ENCODE measurements around the gene RCN1.

DNA sequence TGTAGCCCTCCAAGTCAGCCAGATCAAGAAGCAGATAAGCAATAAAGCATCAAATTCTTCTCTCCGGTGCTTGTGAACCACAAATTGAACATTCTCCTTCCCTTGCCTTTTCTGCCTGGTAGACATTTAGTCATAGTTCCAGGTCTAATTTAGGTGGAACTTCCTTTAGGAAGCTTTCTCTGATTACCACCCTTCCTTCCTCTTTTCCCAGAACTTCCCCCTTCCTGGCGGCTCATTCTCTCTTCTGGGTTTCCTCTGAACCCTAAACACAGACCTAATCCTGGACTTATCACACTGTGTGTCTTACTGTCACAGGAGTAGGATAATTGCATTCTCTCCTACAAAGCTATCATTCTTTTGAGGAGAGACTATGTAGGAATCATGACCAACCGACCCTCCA lies 61.9 kb downstream of the RCN1 start:
- TF ChIP-seq POLR2AphosphoS5 (IDR thresholded peaks at IDR 0.05; ENCODE audit: low read depth, low read length): no peak
- TF ChIP-seq, protein P1, sequence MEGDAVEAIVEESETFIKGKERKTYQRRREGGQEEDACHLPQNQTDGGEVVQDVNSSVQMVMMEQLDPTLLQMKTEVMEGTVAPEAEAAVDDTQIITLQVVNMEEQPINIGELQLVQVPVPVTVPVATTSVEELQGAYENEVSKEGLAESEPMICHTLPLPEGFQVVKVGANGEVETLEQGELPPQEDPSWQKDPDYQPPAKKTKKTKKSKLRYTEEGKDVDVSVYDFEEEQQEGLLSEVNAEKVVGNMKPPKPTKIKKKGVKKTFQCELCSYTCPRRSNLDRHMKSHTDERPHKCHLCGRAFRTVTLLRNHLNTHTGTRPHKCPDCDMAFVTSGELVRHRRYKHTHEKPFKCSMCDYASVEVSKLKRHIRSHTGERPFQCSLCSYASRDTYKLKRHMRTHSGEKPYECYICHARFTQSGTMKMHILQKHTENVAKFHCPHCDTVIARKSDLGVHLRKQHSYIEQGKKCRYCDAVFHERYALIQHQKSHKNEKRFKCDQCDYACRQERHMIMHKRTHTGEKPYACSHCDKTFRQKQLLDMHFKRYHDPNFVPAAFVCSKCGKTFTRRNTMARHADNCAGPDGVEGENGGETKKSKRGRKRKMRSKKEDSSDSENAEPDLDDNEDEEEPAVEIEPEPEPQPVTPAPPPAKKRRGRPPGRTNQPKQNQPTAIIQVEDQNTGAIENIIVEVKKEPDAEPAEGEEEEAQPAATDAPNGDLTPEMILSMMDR (IDR thresholded peaks at IDR 0.05; ENCODE audit: control extremely low read depth in 1 of 3, insufficient read depth in 1 of 3, low read depth in 1 of 3, low read length in 3 of 3): no peak
- TF ChIP-seq, protein P2, sequence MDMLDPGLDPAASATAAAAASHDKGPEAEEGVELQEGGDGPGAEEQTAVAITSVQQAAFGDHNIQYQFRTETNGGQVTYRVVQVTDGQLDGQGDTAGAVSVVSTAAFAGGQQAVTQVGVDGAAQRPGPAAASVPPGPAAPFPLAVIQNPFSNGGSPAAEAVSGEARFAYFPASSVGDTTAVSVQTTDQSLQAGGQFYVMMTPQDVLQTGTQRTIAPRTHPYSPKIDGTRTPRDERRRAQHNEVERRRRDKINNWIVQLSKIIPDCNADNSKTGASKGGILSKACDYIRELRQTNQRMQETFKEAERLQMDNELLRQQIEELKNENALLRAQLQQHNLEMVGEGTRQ (IDR thresholded peaks at IDR 0.05; ENCODE audit: low read length): no peak
- no peak for TF ChIP-seq EZH2 (IDR thresholded peaks at IDR 0.05; ENCODE audit: low read depth, low read length, severe bottlenecking)
- no peak for TF ChIP-seq BRCA1 (IDR thresholded peaks at IDR 0.05; ENCODE audit: low read depth, low read length)
- TF ChIP-seq POU5F1 (IDR thresholded peaks at IDR 0.05; ENCODE audit: low read depth, low read length): no peak
- TF ChIP-seq, protein P3, sequence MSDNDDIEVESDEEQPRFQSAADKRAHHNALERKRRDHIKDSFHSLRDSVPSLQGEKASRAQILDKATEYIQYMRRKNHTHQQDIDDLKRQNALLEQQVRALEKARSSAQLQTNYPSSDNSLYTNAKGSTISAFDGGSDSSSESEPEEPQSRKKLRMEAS (IDR thresholded peaks at IDR 0.05): no peak
- TF ChIP-seq TEAD4 (IDR thresholded peaks at IDR 0.05; ENCODE audit: low read depth, low read length): no peak

Data from H1 (cell line).